HepG2 (cell line): Measurements from ENCODE around the gene ZNF79. TPM values are rescaled to one million over a fixed set of nuclear protein-coding genes. Genes with fewer than 3 reads are reported as not detected.
A peak's percentile ranks its signal among the peaks of the same experiment; 100 is the strongest.

Experiments
- ELK4 ChIP-seq: sonication (generic); formaldehyde crosslinking; IDR thresholded peaks from 2 replicates; pipeline ENCODE4 v1.9.0; 2021; ENCODE audit warnings: missing genetic modification reagents, borderline replicate concordance
- FOXK1 ChIP-seq: sonication (generic); formaldehyde crosslinking; IDR thresholded peaks from 2 replicates; pipeline ENCODE4 v1.4.0; 2020; ENCODE audit warnings: low read depth, missing genetic modification reagents, borderline replicate concordance
- GFI1 ChIP-seq: sonication (generic); formaldehyde crosslinking; IDR thresholded peaks from 2 replicates; pipeline ENCODE4 v1.5.0; 2020; ENCODE audit warnings: missing genetic modification reagents, mild to moderate bottlenecking, borderline replicate concordance
- GZF1 ChIP-seq: sonication (generic); formaldehyde crosslinking; IDR thresholded peaks from 2 replicates; pipeline ENCODE4 v1.5.1; 2020; ENCODE audit warnings: mild to moderate bottlenecking, missing genetic modification reagents
- IRX3 ChIP-seq: sonication (generic); formaldehyde crosslinking; IDR thresholded peaks from 2 replicates; pipeline ENCODE4 v1.8.1; 2023; ENCODE audit warnings: mild to moderate bottlenecking, low read depth, missing genetic modification reagents, borderline replicate concordance
- KDM1A ChIP-seq: IDR thresholded peaks from 2 replicates; pipeline ENCODE4 v1.6.1; 2016; ENCODE audit warnings: missing compliant biosample characterization
- MNT ChIP-seq: fragments of 450-650 bp; IDR thresholded peaks from 2 replicates; pipeline ENCODE4 v1.6.1; 2016
- PHF8 ChIP-seq: sonication (generic); formaldehyde crosslinking; IDR thresholded peaks from 2 replicates; pipeline ENCODE4 v1.5.0; 2020; ENCODE audit warnings: missing genetic modification reagents
- REXO4 ChIP-seq: sonication (generic); formaldehyde crosslinking; IDR thresholded peaks from 2 replicates; pipeline ENCODE4 v1.8.0; 2022; ENCODE audit warnings: missing genetic modification reagents, mild to moderate bottlenecking, borderline replicate concordance
- SP1 ChIP-seq, 2 experiments: fragments of 450-650 bp in 1 of 2; sonication (generic) in 1 of 2; formaldehyde crosslinking in 1 of 2; IDR thresholded peaks; 2 replicates each; pipeline versions ENCODE4 v1.4.0 to v1.6.1; 2016 to 2020; ENCODE audit warnings: missing genetic modification reagents in 1 of 2
- SP4 ChIP-seq: sonication (generic); formaldehyde crosslinking; IDR thresholded peaks from 2 replicates; pipeline ENCODE4 v1.8.1; 2023; ENCODE audit warnings: mild to moderate bottlenecking, missing genetic modification reagents
- SUZ12 ChIP-seq: fragments of 150-350 bp; IDR thresholded peaks from 2 replicates; pipeline ENCODE4 v1.6.1; 2014; ENCODE audit warnings: low read depth, low read length
- TERF1 ChIP-seq: sonication (generic); formaldehyde crosslinking; IDR thresholded peaks from 2 replicates; pipeline ENCODE4 v1.8.0; 2022; ENCODE audit warnings: mild to moderate bottlenecking, missing genetic modification reagents, moderate library complexity
- ZNF563 ChIP-seq: sonication (generic); formaldehyde crosslinking; IDR thresholded peaks from 2 replicates; pipeline ENCODE4 v1.8.0; 2022; ENCODE audit warnings: mild to moderate bottlenecking, moderate library complexity, missing genetic modification reagents
- ZSCAN21 ChIP-seq: sonication (generic); formaldehyde crosslinking; IDR thresholded peaks from 2 replicates; pipeline ENCODE4 v1.8.0; 2022; ENCODE audit warnings: mild to moderate bottlenecking, missing genetic modification reagents, moderate library complexity, borderline replicate concordance
- polyA plus RNA-seq, 8 experiments: library from polyadenylated mRNA; depleted of rRNA in 3 of 8; stranded (reverse) in 7 of 8; unstranded in 1 of 8; fragments of >200 nt; fragmentation: Illumina TruSeq in 4 of 8; extraction: Trizol in 4 of 8; gene quantifications; 2 replicates each; pipeline versions ENCODE4 v1.2.1 to v1.2.3, GENCODE V29; 2011 to 2016; ENCODE audit warnings: low read depth in 4 of 8, missing spikeins in 1 of 8, mixed read lengths in 1 of 8; ENCODE audit not compliant: insufficient read depth in 1 of 8
- total RNA-seq, 5 experiments: library from RNA; depleted of rRNA; stranded (reverse); fragments of >200 nt; fragmentation: Illumina TruSeq; extraction: Trizol; gene quantifications; 2 replicates each; pipeline ENCODE4 v1.2.3, GENCODE V29; 2016; ENCODE audit warnings: low read depth in 1 of 5
- TF ChIP-seq, protein P1 (sequence below): IDR thresholded peaks from 2 replicates; pipeline ENCODE4 v1.6.1; 2016; ENCODE audit warnings: missing biosample characterization, missing genetic modification reagents, low read depth
- TF ChIP-seq, protein P2 (sequence below): sonication (generic); formaldehyde crosslinking; IDR thresholded peaks from 2 replicates; pipeline ENCODE4 v1.5.1; 2020; ENCODE audit warnings: mild to moderate bottlenecking, missing genetic modification reagents, moderate library complexity
- TF ChIP-seq, protein P3 (sequence below): sonication (generic); formaldehyde crosslinking; IDR thresholded peaks from 2 replicates; pipeline ENCODE4 v1.4.0; 2020; ENCODE audit warnings: missing genetic modification reagents, borderline replicate concordance

Gene ZNF79
- total and polyA plus RNA-seq, 2 of the 13 experiments (the other 11 are each of a cell fraction or from before 2014, with no cell fraction given): 3.7 to 8.1 TPM

DNA sequence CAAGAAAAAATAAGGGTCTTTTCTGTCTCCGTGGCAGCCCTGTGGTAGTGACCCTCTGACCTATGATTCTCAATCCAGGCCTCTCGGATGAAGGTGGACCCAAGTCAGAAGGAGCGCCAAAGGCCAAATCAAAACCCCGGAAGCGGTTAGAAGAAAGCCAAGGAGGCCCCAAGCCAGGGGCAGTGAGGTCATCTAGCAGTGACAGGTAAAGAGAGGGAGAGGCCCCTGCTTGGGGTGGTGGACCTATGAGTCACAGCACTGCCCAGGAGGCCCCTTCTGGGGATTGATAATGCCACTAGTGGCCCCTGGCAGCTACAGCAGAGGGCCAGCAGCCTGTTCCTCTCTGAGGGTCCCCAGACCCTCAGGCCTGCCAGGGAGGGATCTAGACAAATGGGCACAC is 33.6 kb upstream of the ZNF79 start (continued):
- TF ChIP-seq SP4 (CRISPR knock-in tag) (peak; percentile 78), GFI1 (peak; percentile 98), SP1 (IDR thresholded peaks at IDR 0.05) (no peak), SP1 (CRISPR knock-in tag; IDR thresholded peaks at IDR 0.05) (no peak), ZSCAN21 (CRISPR knock-in tag) (no peak), ZNF563 (CRISPR knock-in tag) (no peak), REXO4 (CRISPR knock-in tag) (no peak), MNT (no peak), TERF1 (no peak), FOXK1 (peak; percentile 70; the same call in 1 of the 2 replicates), GZF1 (CRISPR knock-in tag) (no peak), KDM1A (CRISPR knock-in tag) (peak; percentile 63; the same call in 1 of the 2 replicates), IRX3 (no peak), PHF8 (CRISPR knock-in tag) (no peak), SUZ12 (no peak), ELK4 (no peak)
- TF ChIP-seq, protein P1, sequence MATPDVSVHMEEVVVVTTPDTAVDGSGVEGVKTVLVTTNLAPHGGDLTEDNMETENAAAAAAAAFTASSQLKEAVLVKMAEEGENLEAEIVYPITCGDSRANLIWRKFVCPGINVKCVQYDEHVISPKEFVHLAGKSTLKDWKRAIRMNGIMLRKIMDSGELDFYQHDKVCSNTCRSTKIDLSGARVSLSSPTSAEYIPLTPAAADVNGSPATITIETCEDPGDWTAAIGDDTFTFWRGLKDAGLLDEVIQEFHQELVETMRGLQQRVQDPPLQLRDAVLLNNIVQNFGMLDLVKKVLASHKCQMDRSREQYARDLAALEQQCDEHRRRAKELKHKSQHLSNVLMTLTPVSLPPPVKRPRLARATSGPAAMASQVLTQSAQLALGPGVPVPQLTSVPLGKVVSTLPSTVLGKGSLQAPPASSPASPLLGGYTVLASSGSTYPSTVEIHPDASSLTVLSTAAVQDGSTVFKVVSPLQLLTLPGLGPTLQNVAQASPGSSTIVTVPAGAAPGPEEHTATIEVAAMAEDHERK (CRISPR knock-in tag): no peak
- TF ChIP-seq, protein P2, sequence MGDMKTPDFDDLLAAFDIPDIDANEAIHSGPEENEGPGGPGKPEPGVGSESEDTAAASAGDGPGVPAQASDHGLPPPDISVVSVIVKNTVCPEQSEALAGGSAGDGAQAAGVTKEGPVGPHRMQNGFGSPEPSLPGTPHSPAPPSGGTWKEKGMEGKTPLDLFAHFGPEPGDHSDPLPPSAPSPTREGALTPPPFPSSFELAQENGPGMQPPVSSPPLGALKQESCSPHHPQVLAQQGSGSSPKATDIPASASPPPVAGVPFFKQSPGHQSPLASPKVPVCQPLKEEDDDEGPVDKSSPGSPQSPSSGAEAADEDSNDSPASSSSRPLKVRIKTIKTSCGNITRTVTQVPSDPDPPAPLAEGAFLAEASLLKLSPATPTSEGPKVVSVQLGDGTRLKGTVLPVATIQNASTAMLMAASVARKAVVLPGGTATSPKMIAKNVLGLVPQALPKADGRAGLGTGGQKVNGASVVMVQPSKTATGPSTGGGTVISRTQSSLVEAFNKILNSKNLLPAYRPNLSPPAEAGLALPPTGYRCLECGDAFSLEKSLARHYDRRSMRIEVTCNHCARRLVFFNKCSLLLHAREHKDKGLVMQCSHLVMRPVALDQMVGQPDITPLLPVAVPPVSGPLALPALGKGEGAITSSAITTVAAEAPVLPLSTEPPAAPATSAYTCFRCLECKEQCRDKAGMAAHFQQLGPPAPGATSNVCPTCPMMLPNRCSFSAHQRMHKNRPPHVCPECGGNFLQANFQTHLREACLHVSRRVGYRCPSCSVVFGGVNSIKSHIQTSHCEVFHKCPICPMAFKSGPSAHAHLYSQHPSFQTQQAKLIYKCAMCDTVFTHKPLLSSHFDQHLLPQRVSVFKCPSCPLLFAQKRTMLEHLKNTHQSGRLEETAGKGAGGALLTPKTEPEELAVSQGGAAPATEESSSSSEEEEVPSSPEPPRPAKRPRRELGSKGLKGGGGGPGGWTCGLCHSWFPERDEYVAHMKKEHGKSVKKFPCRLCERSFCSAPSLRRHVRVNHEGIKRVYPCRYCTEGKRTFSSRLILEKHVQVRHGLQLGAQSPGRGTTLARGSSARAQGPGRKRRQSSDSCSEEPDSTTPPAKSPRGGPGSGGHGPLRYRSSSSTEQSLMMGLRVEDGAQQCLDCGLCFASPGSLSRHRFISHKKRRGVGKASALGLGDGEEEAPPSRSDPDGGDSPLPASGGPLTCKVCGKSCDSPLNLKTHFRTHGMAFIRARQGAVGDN (CRISPR knock-in tag): peak; percentile 76
- TF ChIP-seq, protein P3, sequence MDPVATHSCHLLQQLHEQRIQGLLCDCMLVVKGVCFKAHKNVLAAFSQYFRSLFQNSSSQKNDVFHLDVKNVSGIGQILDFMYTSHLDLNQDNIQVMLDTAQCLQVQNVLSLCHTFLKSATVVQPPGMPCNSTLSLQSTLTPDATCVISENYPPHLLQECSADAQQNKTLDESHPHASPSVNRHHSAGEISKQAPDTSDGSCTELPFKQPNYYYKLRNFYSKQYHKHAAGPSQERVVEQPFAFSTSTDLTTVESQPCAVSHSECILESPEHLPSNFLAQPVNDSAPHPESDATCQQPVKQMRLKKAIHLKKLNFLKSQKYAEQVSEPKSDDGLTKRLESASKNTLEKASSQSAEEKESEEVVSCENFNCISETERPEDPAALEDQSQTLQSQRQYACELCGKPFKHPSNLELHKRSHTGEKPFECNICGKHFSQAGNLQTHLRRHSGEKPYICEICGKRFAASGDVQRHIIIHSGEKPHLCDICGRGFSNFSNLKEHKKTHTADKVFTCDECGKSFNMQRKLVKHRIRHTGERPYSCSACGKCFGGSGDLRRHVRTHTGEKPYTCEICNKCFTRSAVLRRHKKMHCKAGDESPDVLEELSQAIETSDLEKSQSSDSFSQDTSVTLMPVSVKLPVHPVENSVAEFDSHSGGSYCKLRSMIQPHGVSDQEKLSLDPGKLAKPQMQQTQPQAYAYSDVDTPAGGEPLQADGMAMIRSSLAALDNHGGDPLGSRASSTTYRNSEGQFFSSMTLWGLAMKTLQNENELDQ: no peak
